HG02943 (cell line): Measurements from ENCODE around the gene SLFN12L.
A peak's percentile ranks its signal among the peaks of the same experiment; 100 is the strongest.
"Not testable (repeated sequence)": the region's sequence is repeated elsewhere in the genome, so short reads cannot be mapped to it uniquely, and the experiment has no call there.

Experiments used
- ATAC-seq: cut with Tn5 transposase; IDR thresholded peaks from one replicate; pipeline ENCODE4 v1.9.1; 2021; ENCODE audit warnings: mild to moderate bottlenecking, low read depth, moderate library complexity; ENCODE audit not compliant: unreplicated experiment

SLFN12L gene

DNA sequence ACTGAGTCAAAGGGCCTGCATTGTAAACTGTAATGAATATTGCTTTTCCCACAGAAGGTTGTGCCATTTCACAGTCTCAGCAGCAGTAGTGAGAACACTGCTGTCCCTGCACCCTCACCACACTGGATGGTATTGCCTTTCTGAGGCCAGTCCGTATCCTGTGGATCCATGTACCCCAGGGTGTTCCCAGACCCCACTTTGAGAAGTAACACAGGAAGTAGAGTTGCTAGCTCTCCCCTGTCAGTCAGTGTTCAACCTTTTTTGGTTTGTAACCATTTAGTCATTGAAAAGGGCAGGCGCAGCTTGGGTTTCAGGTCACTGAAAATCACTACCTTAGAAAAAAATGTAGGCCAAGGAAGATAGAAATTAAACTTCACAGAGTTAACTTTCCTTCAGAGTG, 37.9 kb downstream of the SLFN12L start:
- no peak for ATAC-seq

- no peak for ATAC-seq
Measured at GRCh38 chr17:35498448-35499178, 38.9 kb downstream of the SLFN12L start.

DNA sequence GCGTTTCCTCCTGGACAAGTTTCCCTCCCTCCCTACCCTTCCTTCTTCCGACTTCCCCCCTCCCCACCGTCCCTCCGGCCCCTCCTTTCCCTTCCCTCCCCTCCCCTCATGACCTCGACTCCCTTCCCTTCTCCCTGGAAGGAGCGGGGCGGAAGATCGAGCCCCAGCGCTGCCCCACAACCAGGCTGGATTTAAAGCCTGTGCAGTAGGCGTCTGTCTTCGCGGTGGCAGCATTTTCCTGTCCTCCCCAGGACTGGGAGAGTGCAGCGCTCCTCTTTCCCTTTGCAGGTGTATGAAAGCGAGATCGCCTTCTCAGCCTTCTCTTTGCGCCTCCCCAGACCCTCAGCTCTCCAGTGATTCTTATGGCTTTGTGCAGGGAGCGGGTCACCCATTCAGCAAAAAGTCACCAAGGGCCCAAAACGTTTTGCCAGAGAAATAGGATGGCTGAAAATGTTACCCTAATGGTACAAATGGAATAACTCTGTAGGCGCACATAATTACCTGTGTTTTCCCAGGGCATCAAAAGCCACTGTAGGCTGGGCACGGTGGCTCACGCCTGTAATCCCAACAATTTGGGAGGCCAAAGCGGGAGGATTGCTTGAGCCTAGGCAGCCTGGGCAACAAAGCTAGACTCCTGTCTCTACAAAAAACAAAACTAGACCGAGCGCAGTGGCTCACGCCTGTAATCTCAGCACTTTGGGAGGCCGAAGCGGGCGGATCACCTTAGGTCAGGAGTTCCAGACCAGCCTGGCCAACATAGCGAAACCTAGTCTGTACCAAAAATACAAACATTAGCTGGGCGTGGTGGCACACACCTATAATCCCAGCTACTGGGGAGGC, 40.8 kb downstream of the SLFN12L start:
- no peak for ATAC-seq

- ATAC-seq = no peak
Measured at GRCh38 chr17:35493040-35493439, 44.4 kb downstream of the SLFN12L start.

DNA sequence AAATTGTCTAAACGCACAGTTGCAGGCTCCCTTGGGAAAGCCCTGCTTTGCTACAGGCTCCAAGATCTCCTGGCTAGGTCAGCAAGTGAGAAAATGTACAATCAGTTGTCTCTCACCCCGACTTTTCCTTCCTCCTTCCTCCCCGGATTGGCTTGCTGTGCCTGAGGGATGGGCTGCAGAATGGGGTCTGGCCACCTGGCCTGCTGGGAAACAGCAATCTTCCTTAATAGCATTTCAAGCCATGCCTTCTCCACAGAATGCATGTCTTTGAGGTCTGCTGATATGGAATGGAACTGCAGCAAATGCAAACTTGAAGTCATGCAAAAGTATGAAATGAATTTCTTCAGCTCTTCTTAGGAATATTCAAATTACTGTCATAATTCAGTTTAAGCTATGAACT, 46.1 kb downstream of the SLFN12L start:
- no peak for ATAC-seq

GRCh38 chr17:35489944-35490343, 47.5 kb downstream of the SLFN12L start:
- no peak for ATAC-seq

- no peak for ATAC-seq
Measured at GRCh38 chr17:35488991-35489390, 48.5 kb downstream of the SLFN12L start.

GRCh38 chr17:35486920-35487732, 50.4 kb downstream of the SLFN12L start:
- ATAC-seq = no peak

GRCh38 chr17:35479271-35479670, 58.2 kb downstream of the SLFN12L start:
- no peak for ATAC-seq

GRCh38 chr17:35477248-35477647, 60.2 kb downstream of the SLFN12L start:
- ATAC-seq = no peak

DNA sequence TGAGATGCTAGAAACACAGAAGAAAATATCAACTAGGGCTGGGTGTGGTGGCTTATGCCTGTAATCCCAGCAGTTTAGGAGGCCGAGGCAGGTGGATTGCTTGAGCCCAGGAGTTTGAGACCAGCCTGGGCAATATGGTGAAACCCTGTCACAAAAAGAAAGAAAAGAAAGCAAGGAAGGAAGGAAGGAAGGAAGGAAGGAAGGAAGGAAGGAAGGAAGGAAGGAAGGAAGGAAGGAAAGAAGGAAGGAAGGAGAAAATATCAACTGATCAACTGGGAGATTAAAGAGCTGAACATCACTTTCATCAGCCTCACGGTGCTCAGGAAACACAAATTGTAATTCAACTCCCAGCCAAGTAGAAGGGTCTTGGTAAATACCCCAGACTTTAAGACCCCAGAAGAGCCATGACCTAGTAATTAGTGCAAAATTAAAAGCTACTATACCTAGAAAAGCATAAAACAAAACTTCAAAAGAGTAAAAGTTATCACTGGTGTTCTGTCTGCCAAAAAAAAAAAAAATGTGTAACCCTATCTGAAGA, 61.1 kb downstream of the SLFN12L start:
- no peak for ATAC-seq

- ATAC-seq = no peak
Measured at GRCh38 chr17:35468475-35468874, 69.0 kb downstream of the SLFN12L start.

DNA sequence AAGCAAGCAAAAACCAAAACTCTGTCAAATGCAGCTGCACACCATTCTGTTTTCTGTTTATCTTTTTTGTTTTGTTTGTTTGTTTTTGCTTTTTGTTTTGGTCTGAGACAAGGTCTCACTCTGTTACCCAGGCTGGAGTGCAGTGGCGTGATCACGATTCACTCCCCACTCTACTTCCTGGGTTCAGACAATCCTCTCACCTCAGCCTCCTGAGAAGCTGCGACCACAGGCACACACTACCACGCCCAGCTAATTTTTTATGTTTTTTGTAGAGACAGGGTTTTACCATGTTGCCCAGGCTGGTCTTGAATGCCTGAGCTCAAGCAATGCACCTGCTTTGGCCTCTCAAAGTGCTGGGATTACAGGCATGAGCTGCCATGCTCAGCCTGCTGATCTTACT, 69.7 kb downstream of the SLFN12L start:
- no peak for ATAC-seq

- peak; percentile 88 for ATAC-seq
Measured at GRCh38 chr17:35460354-35460851, 77.1 kb downstream of the SLFN12L start.

GRCh38 chr17:35454035-35454434, 83.4 kb downstream of the SLFN12L start:
- ATAC-seq = not testable (repeated sequence)

GRCh38 chr17:35453171-35453570, 84.3 kb downstream of the SLFN12L start:
- no peak for ATAC-seq

DNA sequence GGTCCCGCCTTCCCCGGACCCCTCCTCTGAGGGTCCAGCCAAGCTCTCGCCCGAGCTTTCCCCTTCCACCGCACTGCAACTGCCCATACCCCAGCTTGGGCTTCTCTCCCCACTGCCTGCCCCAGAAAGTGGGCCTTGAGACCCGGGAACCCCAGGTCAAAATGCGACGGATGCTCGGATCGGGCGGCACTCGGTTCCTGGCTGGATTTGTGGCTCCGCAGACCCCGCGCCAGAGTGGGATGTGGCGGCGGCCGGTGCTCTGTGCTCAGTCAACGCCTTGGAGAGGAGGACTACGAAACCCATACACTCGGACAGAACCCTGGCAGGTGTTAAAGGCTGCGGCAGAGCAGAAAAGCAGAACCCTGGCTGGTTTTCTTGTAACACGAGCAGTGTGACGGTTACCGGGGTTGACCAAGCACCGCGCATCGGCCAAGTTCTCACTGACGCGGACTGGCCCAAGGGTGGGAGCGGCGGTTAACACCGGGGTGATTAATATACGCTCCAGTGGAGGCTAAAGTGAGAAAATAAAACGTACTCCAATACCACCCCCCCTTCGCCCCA, 88.0 kb downstream of the SLFN12L start:
- ATAC-seq = no peak

DNA sequence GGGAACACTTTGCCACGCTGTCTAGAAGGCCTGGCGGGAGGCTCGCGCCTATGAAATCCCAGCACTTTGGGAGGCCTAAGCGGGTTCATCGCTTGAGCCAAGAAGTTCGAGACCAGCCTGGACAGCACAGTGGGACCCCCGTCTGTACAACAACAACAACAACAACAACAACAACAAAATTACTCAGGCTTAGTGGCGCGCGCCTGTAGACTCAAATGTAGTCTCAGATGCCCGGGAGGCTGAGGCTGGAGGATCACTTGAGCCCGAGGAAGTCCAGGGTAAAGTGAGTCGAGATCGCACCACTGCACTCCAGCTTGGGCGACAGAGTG, 88.6 kb downstream of the SLFN12L start:
- ATAC-seq = no peak

GRCh38 chr17:35448214-35448898, 89.1 kb downstream of the SLFN12L start, which contains the start of gene SLFN13:
Gene SLFN13, minus strand, starts transcription at chr17:35448766. Its CDS starts 3,086 bp downstream, at chr17:35445680.
- ATAC-seq = peak; percentile 66

DNA sequence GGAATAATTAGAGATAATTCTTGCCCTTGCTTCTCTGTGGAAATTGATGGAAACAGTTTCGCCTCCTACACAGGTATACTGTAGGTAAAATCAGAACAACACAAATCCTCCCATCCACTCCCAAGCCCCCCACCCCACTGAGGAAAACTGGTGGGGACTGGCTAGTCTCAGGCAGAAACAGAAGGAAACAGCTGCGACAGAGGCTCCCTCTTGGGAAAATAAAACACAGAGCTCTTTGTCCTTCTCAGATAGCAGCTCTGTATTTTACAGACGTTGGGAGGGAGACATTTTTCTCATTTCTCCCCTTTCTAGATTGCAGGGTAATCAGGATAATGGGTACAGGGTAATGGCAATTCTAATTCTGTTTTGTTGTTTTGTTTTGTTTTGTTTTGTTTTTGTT, 90.0 kb downstream of the SLFN12L start:
- ATAC-seq = no peak
